ENCODE measurements around the gene SPTBN4.

The SPTBN4 gene

DNA sequence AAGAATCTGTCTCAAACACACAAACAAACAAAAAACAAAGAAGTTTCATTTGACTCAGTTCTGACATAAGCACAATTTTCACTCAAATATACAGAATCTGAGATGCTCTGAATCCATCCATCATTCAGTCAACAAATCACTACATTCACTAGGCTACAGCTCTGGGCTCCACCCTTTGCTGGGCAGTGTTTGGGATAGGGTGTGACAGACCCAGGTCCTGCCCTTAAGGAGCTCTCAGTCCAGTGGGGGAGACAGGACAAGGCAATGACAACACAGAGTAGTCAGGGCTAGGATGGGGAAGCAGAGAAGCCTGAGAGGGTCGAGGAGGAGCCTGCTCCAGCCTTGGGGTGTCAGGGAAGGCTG is 45.3 kb downstream of the SPTBN4 start:
- Histone ChIP-seq H4K91ac (ENCODE audit: low read depth, low read length, poor library complexity) (peak overlapping the region; percentile 30), H3K4me2 (ENCODE audit: insufficient read depth, low read length, poor library complexity, severe bottlenecking) (no peak overlapping the region), H2BK5ac (ENCODE audit: low read length) (peak overlapping the region; percentile 24), H3K4me3 (ENCODE audit: low read length in 2 of 2) (peak overlapping the region in 1 of 2 donors; percentile 64), H2BK12ac (ENCODE audit: low read length) (peak overlapping the region; percentile 58), H3K9me3 (replicated peaks in 1 of 2; ENCODE audit: control insufficient read depth in 2 of 2, insufficient read depth in 1 of 2, low read depth in 1 of 2, low read length in 2 of 2) (peaks cover 0 to 14% of the 10 kb centered on the region in 2 donors), H2AK5ac (ENCODE audit: low read depth, low read length) (peak overlapping the region; percentile 21), H3K4ac (ENCODE audit: low read length) (no peak overlapping the region), H2BK15ac (ENCODE audit: low read length) (peak overlapping the region; percentile 64), H3K14ac (ENCODE audit: low read length) (peak overlapping the region; percentile 89), H3K23ac (ENCODE audit: low read depth, low read length, poor library complexity) (peak overlapping the region; percentile 85), H3K18ac (ENCODE audit: low read length) (peak overlapping the region; percentile 65), H4K8ac (ENCODE audit: low read depth, low read length) (no peak overlapping the region), H3K4me1 (ENCODE audit: control insufficient read depth in 2 of 2, insufficient read depth in 1 of 2, low read depth in 1 of 2, low read length in 2 of 2) (peaks cover 5 to 7% of the 10 kb centered on the region in 2 donors), H3K36me3 (replicated peaks in 1 of 2; ENCODE audit: control insufficient read depth in 2 of 2, insufficient read depth in 2 of 2, low read length in 2 of 2) (no peaks in the 10 kb centered on the region), H3K79me1 (ENCODE audit: low read depth, low read length) (peaks cover 2% of the 10 kb centered on the region), H3K9ac (ENCODE audit: low read depth, low read length, poor library complexity) (no peak overlapping the region), H2AFZ (ENCODE audit: low read length) (peak overlapping the region; percentile 91), H3K27me3 (ENCODE audit: control insufficient read depth in 3 of 3, insufficient read depth in 3 of 3, low read depth in 1 of 3, low read length in 3 of 3) (peaks cover 15 to 65% (median 46%) of the 10 kb centered on the region in 3 experiments), H2BK120ac (ENCODE audit: low read depth, low read length) (no peak overlapping the region), H3K27ac (replicated peaks; ENCODE audit: low read length) (no peak overlapping the region)
- no CpG with 5 or more reads among the region's 1 CpG for WGBS, 2 donors (ENCODE audit: extremely low coverage in 2 of 2, insufficient read length in 2 of 2, insufficient replicate concordance in 1 of 2)
- no peak for DNase-seq (ENCODE audit: low spot score)

DNA sequence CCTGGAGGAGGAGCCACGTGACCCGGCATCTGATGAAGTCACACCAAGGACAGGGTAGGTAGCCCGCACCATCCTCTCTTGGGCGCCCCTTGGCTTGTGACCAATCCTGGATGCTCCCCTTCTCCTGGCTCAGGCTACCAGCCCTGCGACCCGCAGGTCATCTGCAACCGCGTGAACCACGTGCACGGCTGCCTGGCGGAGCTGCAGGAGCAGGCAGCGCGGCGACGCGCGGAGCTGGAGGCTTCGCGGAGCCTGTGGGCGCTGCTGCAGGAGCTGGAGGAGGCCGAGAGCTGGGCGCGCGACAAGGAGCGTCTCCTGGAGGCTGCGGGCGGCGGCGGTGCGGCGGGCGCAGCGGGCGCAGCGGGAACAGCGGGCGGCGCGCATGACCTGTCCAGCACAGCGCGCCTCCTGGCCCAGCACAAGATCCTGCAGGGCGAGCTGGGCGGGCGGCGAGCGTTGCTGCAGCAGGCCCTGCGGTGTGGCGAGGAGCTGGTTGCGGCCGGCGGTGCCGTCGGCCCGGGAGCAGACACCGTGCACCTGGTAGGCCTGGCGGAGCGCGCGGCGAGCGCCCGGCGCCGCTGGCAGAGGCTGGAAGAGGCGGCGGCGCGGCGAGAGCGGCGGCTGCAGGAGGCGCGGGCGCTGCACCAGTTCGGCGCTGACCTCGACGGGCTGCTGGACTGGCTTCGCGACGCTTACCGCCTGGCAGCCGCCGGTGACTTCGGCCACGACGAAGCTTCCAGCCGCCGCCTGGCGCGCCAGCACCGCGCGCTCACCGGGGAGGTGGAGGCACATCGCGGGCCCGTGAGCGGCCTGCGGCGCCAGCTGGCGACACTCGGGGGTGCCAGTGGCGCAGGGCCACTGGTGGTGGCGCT is 45.9 kb downstream of the SPTBN4 start:
- Histone ChIP-seq H3K4me2 (ENCODE audit: insufficient read depth, low read length, poor library complexity, severe bottlenecking) (peak overlapping the region; percentile 79), H3K27me3 (ENCODE audit: control insufficient read depth in 3 of 3, insufficient read depth in 3 of 3, low read depth in 1 of 3, low read length in 3 of 3) (peaks cover 15 to 72% (median 47%) of the 10 kb centered on the region in 3 experiments), H2BK120ac (ENCODE audit: low read depth, low read length) (peak overlapping the region; percentile 72), H3K4me3 (ENCODE audit: low read length in 2 of 2) (peak overlapping the region in 1 of 2 donors; percentile 64), H2BK12ac (ENCODE audit: low read length) (peak overlapping the region; percentile 58), H3K36me3 (replicated peaks in 1 of 2; ENCODE audit: control insufficient read depth in 2 of 2, insufficient read depth in 2 of 2, low read length in 2 of 2) (no peaks in the 10 kb centered on the region), H4K91ac (ENCODE audit: low read depth, low read length, poor library complexity) (peak overlapping the region; percentile 30), H3K4ac (ENCODE audit: low read length) (no peak overlapping the region), H3K18ac (ENCODE audit: low read length) (peak overlapping the region; percentile 65), H2AFZ (ENCODE audit: low read length) (peak overlapping the region; percentile 91), H3K9ac (ENCODE audit: low read depth, low read length, poor library complexity) (peak overlapping the region; percentile 50), H2BK5ac (ENCODE audit: low read length) (peak overlapping the region; percentile 24), H3K79me1 (ENCODE audit: low read depth, low read length) (peaks cover 2% of the 10 kb centered on the region), H3K4me1 (ENCODE audit: control insufficient read depth in 2 of 2, insufficient read depth in 1 of 2, low read depth in 1 of 2, low read length in 2 of 2) (peaks cover 5 to 7% of the 10 kb centered on the region in 2 donors), H3K27ac (replicated peaks; ENCODE audit: low read length) (no peak overlapping the region), H2AK5ac (ENCODE audit: low read depth, low read length) (peak overlapping the region; percentile 21), H3K14ac (ENCODE audit: low read length) (peak overlapping the region; percentile 17), H2BK15ac (ENCODE audit: low read length) (peak overlapping the region; percentile 64), H3K9me3 (replicated peaks in 1 of 2; ENCODE audit: control insufficient read depth in 2 of 2, insufficient read depth in 1 of 2, low read depth in 1 of 2, low read length in 2 of 2) (peaks cover 0 to 14% of the 10 kb centered on the region in 2 donors), H4K8ac (ENCODE audit: low read depth, low read length) (no peak overlapping the region), H3K23ac (ENCODE audit: low read depth, low read length, poor library complexity) (peak overlapping the region; percentile 85)
- peak; percentile 54 for DNase-seq (ENCODE audit: low spot score)
- WGBS, 2 donors (ENCODE audit: extremely low coverage in 2 of 2, insufficient read length in 2 of 2, insufficient replicate concordance in 1 of 2) = no CpG with 5 or more reads among the region's 105 CpGs

DNA sequence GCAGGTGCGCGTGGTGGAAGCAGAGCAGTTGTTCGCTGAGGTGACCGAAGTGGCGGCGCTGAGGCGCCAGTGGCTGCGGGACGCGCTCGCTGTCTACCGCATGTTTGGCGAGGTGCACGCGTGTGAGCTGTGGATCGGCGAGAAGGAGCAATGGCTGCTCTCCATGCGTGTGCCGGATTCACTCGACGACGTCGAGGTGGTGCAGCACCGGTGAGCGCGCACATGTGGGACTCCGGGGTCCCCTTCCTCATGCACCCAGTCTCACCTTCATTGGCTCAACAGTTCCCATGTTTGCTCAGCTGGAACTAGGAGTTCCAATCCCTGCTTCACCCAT is 46.5 kb downstream of the SPTBN4 start:
- H2AFZ ChIP-seq (ENCODE audit: low read length) = peak overlapping the region; percentile 91
- H4K8ac ChIP-seq (ENCODE audit: low read depth, low read length) = no peak overlapping the region
- H3K79me1 ChIP-seq (ENCODE audit: low read depth, low read length) = peaks cover 2% of the 10 kb centered on the region
- DNase-seq (ENCODE audit: low spot score) = no peak
- H3K36me3 ChIP-seq (replicated peaks in 1 of 2; ENCODE audit: control insufficient read depth in 2 of 2, insufficient read depth in 2 of 2, low read length in 2 of 2) = no peaks in the 10 kb centered on the region
- no peak overlapping the region for H2BK15ac ChIP-seq (ENCODE audit: low read length)
- no peak overlapping the region for H2BK12ac ChIP-seq (ENCODE audit: low read length)
- peak overlapping the region; percentile 72 for H2BK120ac ChIP-seq (ENCODE audit: low read depth, low read length)
- no peak overlapping the region for H2AK5ac ChIP-seq (ENCODE audit: low read depth, low read length)
- H3K4ac ChIP-seq (ENCODE audit: low read length) = no peak overlapping the region
- no peak overlapping the region for H3K27ac ChIP-seq (replicated peaks; ENCODE audit: low read length)
- H3K4me2 ChIP-seq (ENCODE audit: insufficient read depth, low read length, poor library complexity, severe bottlenecking) = peak overlapping the region; percentile 79
- WGBS, 2 donors (ENCODE audit: extremely low coverage in 2 of 2, insufficient read length in 2 of 2, insufficient replicate concordance in 1 of 2) = no CpG with 5 or more reads among the region's 27 CpGs
- H3K9me3 ChIP-seq (replicated peaks in 1 of 2; ENCODE audit: control insufficient read depth in 2 of 2, insufficient read depth in 1 of 2, low read depth in 1 of 2, low read length in 2 of 2) = peaks cover 0 to 14% of the 10 kb centered on the region in 2 donors
- no peak overlapping the region for H3K14ac ChIP-seq (ENCODE audit: low read length)
- peak overlapping the region in 1 of 2 donors; percentile 3 for H3K4me3 ChIP-seq (ENCODE audit: low read length in 2 of 2)
- H3K4me1 ChIP-seq (ENCODE audit: control insufficient read depth in 2 of 2, insufficient read depth in 1 of 2, low read depth in 1 of 2, low read length in 2 of 2) = peaks cover 2 to 7% of the 10 kb centered on the region in 2 donors
- peak overlapping the region; percentile 4 for H3K18ac ChIP-seq (ENCODE audit: low read length)
- no peak overlapping the region for H2BK5ac ChIP-seq (ENCODE audit: low read length)
- peaks cover 15 to 74% (median 48%) of the 10 kb centered on the region in 3 experiments for H3K27me3 ChIP-seq (ENCODE audit: control insufficient read depth in 3 of 3, insufficient read depth in 3 of 3, low read depth in 1 of 3, low read length in 3 of 3)
- peak overlapping the region; percentile 60 for H3K23ac ChIP-seq (ENCODE audit: low read depth, low read length, poor library complexity)
- H3K9ac ChIP-seq (ENCODE audit: low read depth, low read length, poor library complexity) = peak overlapping the region; percentile 24
- no peak overlapping the region for H4K91ac ChIP-seq (ENCODE audit: low read depth, low read length, poor library complexity)

DNA sequence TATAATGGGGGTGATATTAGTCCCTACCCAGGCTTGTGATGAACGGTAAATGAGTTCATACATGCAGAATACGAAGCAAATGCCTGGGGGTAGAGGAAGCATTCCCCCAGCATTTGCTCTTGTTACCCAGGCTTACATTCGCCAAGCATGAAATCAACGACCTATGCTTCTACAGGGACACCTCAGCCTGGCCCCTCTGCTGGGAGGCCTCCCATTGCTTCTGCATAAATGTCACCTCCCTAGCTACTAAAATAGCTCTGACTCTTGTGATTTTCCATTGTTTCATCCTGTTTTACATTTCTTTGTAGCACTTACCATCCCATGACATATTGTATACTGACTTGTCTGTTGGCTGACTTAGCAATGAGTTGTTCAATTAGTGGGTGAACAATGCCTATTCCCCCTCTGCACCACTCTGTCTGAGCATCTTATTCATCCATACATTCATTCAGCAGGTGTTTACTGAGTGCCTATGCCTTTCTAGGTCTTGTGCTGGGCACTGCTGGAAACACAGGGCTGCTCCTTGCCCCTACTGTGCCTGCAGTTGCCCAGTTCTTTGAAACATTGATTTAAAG is 47.0 kb downstream of the SPTBN4 start:
- DNase-seq (ENCODE audit: low spot score) = no peak
- WGBS, 2 donors (ENCODE audit: extremely low coverage in 2 of 2, insufficient read length in 2 of 2, insufficient replicate concordance in 1 of 2) = no CpG with 5 or more reads among the region's 4 CpGs
- H3K27me3 ChIP-seq (ENCODE audit: control insufficient read depth in 3 of 3, insufficient read depth in 3 of 3, low read depth in 1 of 3, low read length in 3 of 3) = peaks cover 15 to 79% (median 52%) of the 10 kb centered on the region in 3 experiments
- no peak overlapping the region for H3K23ac ChIP-seq (ENCODE audit: low read depth, low read length, poor library complexity)
- H3K27ac ChIP-seq (replicated peaks; ENCODE audit: low read length) = no peak overlapping the region
- no peak overlapping the region for H3K4me3 ChIP-seq (ENCODE audit: low read length in 2 of 2)
- no peak overlapping the region for H2BK15ac ChIP-seq (ENCODE audit: low read length)
- H3K79me1 ChIP-seq (ENCODE audit: low read depth, low read length) = peaks cover 2% of the 10 kb centered on the region
- peaks cover 2 to 7% of the 10 kb centered on the region in 2 donors for H3K4me1 ChIP-seq (ENCODE audit: control insufficient read depth in 2 of 2, insufficient read depth in 1 of 2, low read depth in 1 of 2, low read length in 2 of 2)
- no peak overlapping the region for H2BK120ac ChIP-seq (ENCODE audit: low read depth, low read length)
- no peak overlapping the region for H3K4me2 ChIP-seq (ENCODE audit: insufficient read depth, low read length, poor library complexity, severe bottlenecking)
- H3K14ac ChIP-seq (ENCODE audit: low read length) = no peak overlapping the region
- H2AK5ac ChIP-seq (ENCODE audit: low read depth, low read length) = no peak overlapping the region
- H4K8ac ChIP-seq (ENCODE audit: low read depth, low read length) = no peak overlapping the region
- H3K9me3 ChIP-seq (replicated peaks in 1 of 2; ENCODE audit: control insufficient read depth in 2 of 2, insufficient read depth in 1 of 2, low read depth in 1 of 2, low read length in 2 of 2) = peaks cover 0 to 14% of the 10 kb centered on the region in 2 donors
- H3K36me3 ChIP-seq (replicated peaks in 1 of 2; ENCODE audit: control insufficient read depth in 2 of 2, insufficient read depth in 2 of 2, low read length in 2 of 2) = no peaks in the 10 kb centered on the region
- no peak overlapping the region for H3K4ac ChIP-seq (ENCODE audit: low read length)
- H3K9ac ChIP-seq (ENCODE audit: low read depth, low read length, poor library complexity) = no peak overlapping the region
- no peak overlapping the region for H3K18ac ChIP-seq (ENCODE audit: low read length)
- no peak overlapping the region for H2BK5ac ChIP-seq (ENCODE audit: low read length)
- no peak overlapping the region for H2BK12ac ChIP-seq (ENCODE audit: low read length)
- no peak overlapping the region for H2AFZ ChIP-seq (ENCODE audit: low read length)
- H4K91ac ChIP-seq (ENCODE audit: low read depth, low read length, poor library complexity) = no peak overlapping the region

Measured in neuronal stem cell (in vitro differentiated cells).